ENCODE results near the gene CCNB2.
"Not testable (repeated sequence)": the region's sequence is repeated elsewhere in the genome, so short reads cannot be mapped to it uniquely, and the experiment has no call there.

CCNB2 gene

GRCh38 chr15:59119625-59120024, 14.7 kb downstream of the CCNB2 start:
- no peaks in the 10 kb centered on the region for H4K20me1 ChIP-seq (ENCODE audit: low read depth, low read length)
- H3K4me3 ChIP-seq (ENCODE audit: insufficient read depth, low read length, poor library complexity, severe bottlenecking): no peak overlapping the region
- no peak overlapping the region for H3K9ac ChIP-seq (ENCODE audit: low read length)
- TF ChIP-seq EZH2phosphoT487 (conservative IDR thresholded peaks at IDR 0.05; ENCODE audit: low read length): no peak
- TF ChIP-seq, protein P1, sequence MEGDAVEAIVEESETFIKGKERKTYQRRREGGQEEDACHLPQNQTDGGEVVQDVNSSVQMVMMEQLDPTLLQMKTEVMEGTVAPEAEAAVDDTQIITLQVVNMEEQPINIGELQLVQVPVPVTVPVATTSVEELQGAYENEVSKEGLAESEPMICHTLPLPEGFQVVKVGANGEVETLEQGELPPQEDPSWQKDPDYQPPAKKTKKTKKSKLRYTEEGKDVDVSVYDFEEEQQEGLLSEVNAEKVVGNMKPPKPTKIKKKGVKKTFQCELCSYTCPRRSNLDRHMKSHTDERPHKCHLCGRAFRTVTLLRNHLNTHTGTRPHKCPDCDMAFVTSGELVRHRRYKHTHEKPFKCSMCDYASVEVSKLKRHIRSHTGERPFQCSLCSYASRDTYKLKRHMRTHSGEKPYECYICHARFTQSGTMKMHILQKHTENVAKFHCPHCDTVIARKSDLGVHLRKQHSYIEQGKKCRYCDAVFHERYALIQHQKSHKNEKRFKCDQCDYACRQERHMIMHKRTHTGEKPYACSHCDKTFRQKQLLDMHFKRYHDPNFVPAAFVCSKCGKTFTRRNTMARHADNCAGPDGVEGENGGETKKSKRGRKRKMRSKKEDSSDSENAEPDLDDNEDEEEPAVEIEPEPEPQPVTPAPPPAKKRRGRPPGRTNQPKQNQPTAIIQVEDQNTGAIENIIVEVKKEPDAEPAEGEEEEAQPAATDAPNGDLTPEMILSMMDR (IDR thresholded peaks at IDR 0.05; ENCODE audit: insufficient read depth, low read length, poor library complexity, severe bottlenecking): no peak
- no peaks in the 10 kb centered on the region for H3K79me2 ChIP-seq (ENCODE audit: insufficient read depth, low read length)
- no peak overlapping the region for H3K4me2 ChIP-seq (ENCODE audit: low read depth, low read length, poor library complexity, severe bottlenecking)
- no peaks in the 10 kb centered on the region for H3K9me2 ChIP-seq (replicated peaks; ENCODE audit: insufficient read depth, low read length)
- H3K27ac ChIP-seq (ENCODE audit: low read depth, low read length): no peak overlapping the region
- no peaks in the 10 kb centered on the region for H3K9me3 ChIP-seq (ENCODE audit: insufficient read depth, low read length)
- H2AFZ ChIP-seq (ENCODE audit: low read depth, low read length, severe bottlenecking): no peak overlapping the region
- no peaks in the 10 kb centered on the region for H3K27me3 ChIP-seq (ENCODE audit: low read length)
- peaks cover 39% of the 10 kb centered on the region for H3F3A ChIP-seq (ENCODE audit: insufficient read depth)
- peaks cover 33% of the 10 kb centered on the region for H3K36me3 ChIP-seq (ENCODE audit: low read length)

- Histone ChIP-seq H3F3A (ENCODE audit: insufficient read depth) (peaks cover 51% of the 10 kb centered on the region), H3K79me2 (ENCODE audit: insufficient read depth, low read length) (no peaks in the 10 kb centered on the region), H3K36me3 (ENCODE audit: low read length) (peaks cover 31% of the 10 kb centered on the region; the same call in 1 of the 2 replicates), H3K9me3 (ENCODE audit: insufficient read depth, low read length) (no peaks in the 10 kb centered on the region), H3K27ac (ENCODE audit: low read depth, low read length) (no peak overlapping the region), H3K9me2 (replicated peaks; ENCODE audit: insufficient read depth, low read length) (no peaks in the 10 kb centered on the region), H3K9ac (ENCODE audit: low read length) (no peak overlapping the region), H3K27me3 (ENCODE audit: low read length) (no peaks in the 10 kb centered on the region), H4K20me1 (ENCODE audit: low read depth, low read length) (no peaks in the 10 kb centered on the region), H3K4me3 (ENCODE audit: insufficient read depth, low read length, poor library complexity, severe bottlenecking) (no peak overlapping the region), H2AFZ (ENCODE audit: low read depth, low read length, severe bottlenecking) (no peak overlapping the region), H3K4me2 (ENCODE audit: low read depth, low read length, poor library complexity, severe bottlenecking) (no peak overlapping the region)
- TF ChIP-seq, protein P1 (IDR thresholded peaks at IDR 0.05; ENCODE audit: insufficient read depth, low read length, poor library complexity, severe bottlenecking): no peak
- no peak for TF ChIP-seq EZH2phosphoT487 (conservative IDR thresholded peaks at IDR 0.05; ENCODE audit: low read length)
Observed at GRCh38 chr15:59120937-59121336, 16.0 kb downstream of the CCNB2 start.

- no peak overlapping the region for H3K4me2 ChIP-seq (ENCODE audit: low read depth, low read length, poor library complexity, severe bottlenecking)
- H3K79me2 ChIP-seq (ENCODE audit: insufficient read depth, low read length): no peaks in the 10 kb centered on the region
- no peaks in the 10 kb centered on the region for H4K20me1 ChIP-seq (ENCODE audit: low read depth, low read length)
- H3K36me3 ChIP-seq (ENCODE audit: low read length): peaks cover 30% of the 10 kb centered on the region
- H3K9me2 ChIP-seq (replicated peaks; ENCODE audit: insufficient read depth, low read length): no peaks in the 10 kb centered on the region
- no peaks in the 10 kb centered on the region for H3K9me3 ChIP-seq (ENCODE audit: insufficient read depth, low read length)
- H2AFZ ChIP-seq (ENCODE audit: low read depth, low read length, severe bottlenecking): no peak overlapping the region
- TF ChIP-seq, protein P1 (IDR thresholded peaks at IDR 0.05; ENCODE audit: insufficient read depth, low read length, poor library complexity, severe bottlenecking): no peak
- TF ChIP-seq EZH2phosphoT487 (conservative IDR thresholded peaks at IDR 0.05; ENCODE audit: low read length): no peak
- H3K27ac ChIP-seq (ENCODE audit: low read depth, low read length): no peak overlapping the region
- no peak overlapping the region for H3K9ac ChIP-seq (ENCODE audit: low read length)
- peaks cover 58% of the 10 kb centered on the region for H3F3A ChIP-seq (ENCODE audit: insufficient read depth)
- no peaks in the 10 kb centered on the region for H3K27me3 ChIP-seq (ENCODE audit: low read length)
- no peak overlapping the region for H3K4me3 ChIP-seq (ENCODE audit: insufficient read depth, low read length, poor library complexity, severe bottlenecking)
Observed at GRCh38 chr15:59124261-59124660, 19.3 kb downstream of the CCNB2 start.

DNA sequence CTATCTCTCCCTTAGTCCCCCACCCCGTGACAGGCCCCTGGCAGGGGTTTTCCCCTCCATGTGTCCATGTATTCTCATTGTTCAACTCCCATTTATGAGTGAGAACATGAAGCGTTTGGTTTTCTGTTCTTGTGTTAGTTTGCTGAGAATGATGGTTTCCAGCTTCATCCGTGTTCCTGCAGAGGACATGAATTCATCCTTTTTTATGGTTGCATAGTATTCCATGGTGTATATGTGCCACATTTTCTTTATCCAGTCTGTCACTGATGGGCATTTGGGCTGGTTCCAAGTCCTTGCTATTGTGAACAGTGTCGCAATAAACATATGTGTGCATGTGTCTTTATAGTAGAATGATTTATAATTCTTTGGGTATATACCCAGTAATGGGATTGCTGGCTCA, 20.7 kb downstream of the CCNB2 start:
- Histone ChIP-seq H3K36me3 (ENCODE audit: low read length) (peaks cover 43% of the 10 kb centered on the region), H3F3A (ENCODE audit: insufficient read depth) (peaks cover 49% of the 10 kb centered on the region)
- H3K27ac ChIP-seq (ENCODE audit: low read depth, low read length); H3K4me3 ChIP-seq (ENCODE audit: insufficient read depth, low read length, poor library complexity, severe bottlenecking); H3K4me2 ChIP-seq (ENCODE audit: low read depth, low read length, poor library complexity, severe bottlenecking); H3K9ac ChIP-seq (ENCODE audit: low read length); H2AFZ ChIP-seq (ENCODE audit: low read depth, low read length, severe bottlenecking); H3K9me3 ChIP-seq (ENCODE audit: insufficient read depth, low read length); H3K27me3 ChIP-seq (ENCODE audit: low read length); H3K79me2 ChIP-seq (ENCODE audit: insufficient read depth, low read length); H3K9me2 ChIP-seq (replicated peaks; ENCODE audit: insufficient read depth, low read length); H4K20me1 ChIP-seq (ENCODE audit: low read depth, low read length): not testable (repeated sequence)

GRCh38 chr15:59127255-59127654, 22.3 kb downstream of the CCNB2 start:
- H2AFZ ChIP-seq (ENCODE audit: low read depth, low read length, severe bottlenecking); H3K27ac ChIP-seq (ENCODE audit: low read depth, low read length); H3K9ac ChIP-seq (ENCODE audit: low read length); H3K4me3 ChIP-seq (ENCODE audit: insufficient read depth, low read length, poor library complexity, severe bottlenecking); H3K9me3 ChIP-seq (ENCODE audit: insufficient read depth, low read length); H3K79me2 ChIP-seq (ENCODE audit: insufficient read depth, low read length); H3K4me2 ChIP-seq (ENCODE audit: low read depth, low read length, poor library complexity, severe bottlenecking); H3K9me2 ChIP-seq (replicated peaks; ENCODE audit: insufficient read depth, low read length); H4K20me1 ChIP-seq (ENCODE audit: low read depth, low read length); H3K27me3 ChIP-seq (ENCODE audit: low read length): not testable (repeated sequence)
- Histone ChIP-seq H3K36me3 (ENCODE audit: low read length) (peaks cover 57% of the 10 kb centered on the region), H3F3A (ENCODE audit: insufficient read depth) (peaks cover 51% of the 10 kb centered on the region)
